GM12878 (cell line): Measurements from ENCODE around the gene FAM185A. TPM values are rescaled to one million over a fixed set of nuclear protein-coding genes. Genes with fewer than 3 reads are reported as not detected.

Experiments
- BCLAF1 ChIP-seq: fragments of 450-650 bp; IDR thresholded peaks from 2 replicates; pipeline ENCODE4 v1.6.1; 2017; ENCODE audit warnings: antibody characterized with exemption, mild to moderate bottlenecking, moderate library complexity
- CBX3 ChIP-seq: fragments of 200-600 bp; sonication (generic); IDR thresholded peaks from 2 replicates; pipeline ENCODE4 v1.6.1; 2016; ENCODE audit warnings: low read depth, borderline replicate concordance
- ETV6 ChIP-seq, 2 experiments: fragments of 450-650 bp in 1 of 2; IDR thresholded peaks in 1 of 2; conservative IDR thresholded peaks in 1 of 2; 2 replicates each; pipeline ENCODE4 v1.6.1; 2014; ENCODE audit warnings: antibody characterized with exemption in 1 of 2, borderline replicate concordance in 1 of 2, low read depth in 1 of 2, mild to moderate bottlenecking in 1 of 2, moderate library complexity in 1 of 2
- HDAC6 ChIP-seq: fragments of 200-600 bp; sonication (generic); IDR thresholded peaks from one replicate; pipeline ENCODE4 v1.8.0; 2017; ENCODE audit warnings: antibody characterized with exemption; ENCODE audit not compliant: unreplicated experiment
- MYC ChIP-seq: IDR thresholded peaks from 2 replicates; pipeline ENCODE4 v1.6.1; 2011; ENCODE audit warnings: mild to moderate bottlenecking, low read length, moderate library complexity, inconsistent platforms; ENCODE audit not compliant: insufficient read depth, insufficient replicate concordance, insufficient read length, severe bottlenecking
- POLR2A ChIP-seq: IDR thresholded peaks from 2 replicates; pipeline ENCODE4 v1.6.1; 2011; ENCODE audit warnings: low read depth, mild to moderate bottlenecking, low read length
- RB1 ChIP-seq: fragments of 450-650 bp; formaldehyde crosslinking; IDR thresholded peaks from 2 replicates; pipeline ENCODE4 v1.6.1; 2017; ENCODE audit warnings: mild to moderate bottlenecking, borderline replicate concordance
- RUNX3 ChIP-seq: IDR thresholded peaks from 2 replicates; pipeline ENCODE4 v1.6.1; 2012; ENCODE audit warnings: low read length, inconsistent platforms
- SIN3A ChIP-seq: IDR thresholded peaks from 2 replicates; pipeline ENCODE4 v1.6.1; 2012; ENCODE audit warnings: low read depth, low read length, improper control_type of control experiment
- ZBTB40 ChIP-seq: fragments of 450-650 bp; IDR thresholded peaks from 2 replicates; pipeline ENCODE4 v1.6.1; 2016; ENCODE audit warnings: mild to moderate bottlenecking, moderate library complexity, borderline replicate concordance
- polyA plus RNA-seq, 11 experiments: library from polyadenylated mRNA; depleted of rRNA in 4 of 11; unstranded in 6 of 11; stranded (reverse) in 5 of 11; fragments of >200 nt; fragmentation: Nextera tagmentation in 4 of 11; fragmentation: Illumina TruSeq in 1 of 11; extraction: Ambion mirVana in 4 of 11; extraction: Trizol in 1 of 11; gene quantifications; 1 replicate in 1 of 11; 2 replicates in 10 of 11; pipeline versions ENCODE4 v1.2.1 to v1.2.3, GENCODE V29; 2011 to 2016; ENCODE audit warnings: inconsistent platforms in 2 of 11, missing spikeins in 2 of 11, low read depth in 1 of 11
- total RNA-seq, 4 experiments: library from RNA; depleted of rRNA in 3 of 4; stranded (reverse); fragments of >200 nt in 3 of 4; fragmentation: Illumina TruSeq in 1 of 4; extraction: Trizol in 1 of 4; gene quantifications; 2 replicates each; pipeline versions ENCODE4 v1.2.1 to v1.2.3, GENCODE V29; 2013 to 2021

FAM185A gene
- total and polyA plus RNA-seq, 10 of the 15 experiments (the other 5 are each of a cell fraction or from before 2014, with no cell fraction given) = 1.9 to 12.8 (median 8.6) TPM

GRCh38 chr7:102834466-102834865 is 85.7 kb downstream of the FAM185A start (continued):
- TF ChIP-seq MYC (no peak), ZBTB40 (no peak), ETV6 (conservative IDR thresholded peaks at IDR 0.05 in 1 of 2, IDR thresholded peaks at IDR 0.05 in 1 of 2; ENCODE audit: borderline replicate concordance in 1 of 2, low read depth in 1 of 2) (no peak), BCLAF1 (no peak), SIN3A (no peak), POLR2A (no peak), CBX3 (no peak), HDAC6 (no peak), RB1 (no peak), RUNX3 (no peak)
- TF ChIP-seq, all 136 proteins: peak for 0
